Mesenchymal stem cell (in vitro differentiated cells and primary cell): ENCODE results near the gene SDHAF3.
"Not testable (repeated sequence)": the region's sequence is repeated elsewhere in the genome, so short reads cannot be mapped to it uniquely, and the experiment has no call there.

Experiments used
- DNase-seq: peaks from one replicate; pipeline ENCODE4 v3.0.0-alpha.2; 2013
- H2AFZ ChIP-seq: one replicate; pipeline ENCODE4 v1.6.1; 2013; ENCODE audit warnings: low read depth, mild to moderate bottlenecking, control low read depth, inconsistent platforms, low read length, moderate library complexity
- H2AK5ac ChIP-seq: 2 replicates; pipeline ENCODE4 v1.6.1; 2013; ENCODE audit warnings: low read length, moderate library complexity, mild to moderate bottlenecking, inconsistent platforms; ENCODE audit not compliant: severe bottlenecking
- H2BK120ac ChIP-seq: one replicate; pipeline ENCODE4 v1.6.1; 2013; ENCODE audit warnings: low read depth, mild to moderate bottlenecking, inconsistent platforms, low read length, moderate library complexity
- H2BK12ac ChIP-seq, 2 experiments: one replicate each; pipeline ENCODE4 v1.6.1; 2013; ENCODE audit warnings: inconsistent platforms in 2 of 2, low read length in 2 of 2, mild to moderate bottlenecking in 2 of 2, moderate library complexity in 2 of 2, control low read depth in 1 of 2
- H2BK15ac ChIP-seq: one replicate; pipeline ENCODE4 v1.6.1; 2013; ENCODE audit warnings: mild to moderate bottlenecking, low read depth, inconsistent platforms; ENCODE audit not compliant: poor library complexity, severe bottlenecking
- H2BK5ac ChIP-seq: 2 replicates; pipeline ENCODE4 v1.6.1; 2013; ENCODE audit warnings: low read depth, mild to moderate bottlenecking, low read length, control low read depth, inconsistent platforms; ENCODE audit not compliant: poor library complexity, severe bottlenecking
- H3K14ac ChIP-seq, 2 experiments: one replicate each; pipeline ENCODE4 v1.6.1; 2013; ENCODE audit warnings: inconsistent platforms in 2 of 2, low read length in 2 of 2, control low read depth in 1 of 2, mild to moderate bottlenecking in 1 of 2, moderate library complexity in 1 of 2
- H3K18ac ChIP-seq, 2 experiments: one replicate each; pipeline ENCODE4 v1.6.1; 2013; ENCODE audit warnings: inconsistent platforms in 2 of 2, low read length in 2 of 2, control low read depth in 1 of 2, low read depth in 1 of 2, mild to moderate bottlenecking in 1 of 2
- H3K23ac ChIP-seq, 2 experiments: one replicate each; pipeline ENCODE4 v1.6.1; 2013; ENCODE audit warnings: inconsistent platforms in 2 of 2, low read length in 2 of 2, mild to moderate bottlenecking in 2 of 2, moderate library complexity in 2 of 2, control low read depth in 1 of 2
- H3K27ac ChIP-seq: 2 replicates; pipeline ENCODE4 v1.5.1; 2013; ENCODE audit warnings: mild to moderate bottlenecking, moderate library complexity, low read length, control low read depth, inconsistent platforms; ENCODE audit not compliant: poor library complexity, severe bottlenecking
- H3K27me3 ChIP-seq, 2 experiments: 2 replicates each; pipeline versions ENCODE4 v1.6.1 to v1.7.0; 2013; ENCODE audit warnings: low read length in 2 of 2, mild to moderate bottlenecking in 2 of 2, moderate library complexity in 2 of 2, control low read depth in 1 of 2, inconsistent platforms in 1 of 2; ENCODE audit not compliant: control insufficient read depth in 1 of 2, insufficient read depth in 1 of 2
- H3K36me3 ChIP-seq, 2 experiments: 2 replicates each; pipeline versions ENCODE4 v1.6.1 to v1.7.0; 2013; ENCODE audit warnings: low read length in 2 of 2, control low read depth in 1 of 2, inconsistent platforms in 1 of 2, low read depth in 1 of 2, mild to moderate bottlenecking in 1 of 2; ENCODE audit not compliant: insufficient read depth in 2 of 2, control insufficient read depth in 1 of 2
- H3K4ac ChIP-seq, 2 experiments: one replicate each; pipeline ENCODE4 v1.6.1; 2013; ENCODE audit warnings: inconsistent platforms in 2 of 2, low read length in 2 of 2, mild to moderate bottlenecking in 2 of 2, moderate library complexity in 2 of 2, control low read depth in 1 of 2, low read depth in 1 of 2
- H3K4me1 ChIP-seq: 2 replicates; pipeline ENCODE4 v1.6.1; 2013; ENCODE audit warnings: low read depth, low read length, control low read depth; ENCODE audit not compliant: control insufficient read depth, insufficient read depth
- H3K4me2 ChIP-seq: 2 replicates; pipeline ENCODE4 v1.6.1; 2013; ENCODE audit warnings: low read length, mild to moderate bottlenecking, inconsistent platforms; ENCODE audit not compliant: poor library complexity, severe bottlenecking
- H3K4me3 ChIP-seq, 2 experiments: 2 replicates each; pipeline versions ENCODE4 v1.5.1 to v1.7.0; 2013; ENCODE audit warnings: low read length in 2 of 2, mild to moderate bottlenecking in 2 of 2, control low read depth in 1 of 2, low read depth in 1 of 2; ENCODE audit not compliant: insufficient read depth in 1 of 2
- H3K79me1 ChIP-seq: replicated peaks from 2 replicates; pipeline ENCODE4 v1.6.1; 2013; ENCODE audit warnings: mild to moderate bottlenecking, control low read depth, low read length, inconsistent platforms; ENCODE audit not compliant: poor library complexity, severe bottlenecking
- H3K9ac ChIP-seq: 2 replicates; pipeline ENCODE4 v1.7.0; 2013; ENCODE audit warnings: mild to moderate bottlenecking, low read length, moderate library complexity
- H3K9me3 ChIP-seq: 2 replicates; pipeline ENCODE4 v1.7.0; 2013; ENCODE audit warnings: mild to moderate bottlenecking, low read length; ENCODE audit not compliant: control insufficient read depth
- H4K8ac ChIP-seq: one replicate; pipeline ENCODE4 v1.6.1; 2013; ENCODE audit warnings: inconsistent platforms, mild to moderate bottlenecking, low read length, moderate library complexity
- H4K91ac ChIP-seq: one replicate; pipeline ENCODE4 v1.6.1; 2013; ENCODE audit warnings: mild to moderate bottlenecking, low read length, inconsistent platforms
- WGBS: methylation state at CpG from one replicate; pipeline ENCODE4 v1.1.7; 2013; ENCODE audit warnings: mixed read lengths; 5-methylcytosine and 5-hydroxymethylcytosine counted together

SDHAF3 gene

GRCh38 chr7:97159984-97160383 lies 42.5 kb downstream of the SDHAF3 start:
- H4K91ac ChIP-seq, H3K23ac ChIP-seq, H3K27me3 ChIP-seq, H3K9ac ChIP-seq, H3K4me2 ChIP-seq, H3K36me3 ChIP-seq, H2AFZ ChIP-seq, H3K9me3 ChIP-seq, H3K18ac ChIP-seq, H3K4me3 ChIP-seq, H2BK15ac ChIP-seq, H2AK5ac ChIP-seq, H3K4me1 ChIP-seq, DNase-seq, H3K14ac ChIP-seq, H2BK120ac ChIP-seq, H2BK5ac ChIP-seq, H3K4ac ChIP-seq, H2BK12ac ChIP-seq, H3K27ac ChIP-seq, H4K8ac ChIP-seq: not testable (repeated sequence)
- peaks cover 10% of the 10 kb centered on the region for H3K79me1 ChIP-seq
- 97% methylated on average over 26 of the region's 26 CpGs for WGBS

- not testable (repeated sequence) for H4K8ac ChIP-seq, H3K27ac ChIP-seq, H3K4me1 ChIP-seq, H3K4ac ChIP-seq, H3K79me1 ChIP-seq, H4K91ac ChIP-seq, H3K9ac ChIP-seq, H3K36me3 ChIP-seq, H2AK5ac ChIP-seq, H3K4me3 ChIP-seq, H2BK120ac ChIP-seq, H2BK5ac ChIP-seq, H2AFZ ChIP-seq, H3K18ac ChIP-seq, H3K4me2 ChIP-seq, H3K9me3 ChIP-seq, H3K23ac ChIP-seq, H3K14ac ChIP-seq, H2BK15ac ChIP-seq, DNase-seq, H3K27me3 ChIP-seq, H2BK12ac ChIP-seq
- WGBS, result 94% methylated on average over 1 of the region's 1 CpG
Observed at GRCh38 chr7:97161609-97162008, 44.1 kb downstream of the SDHAF3 start.

GRCh38 chr7:97166308-97166707 lies 48.8 kb downstream of the SDHAF3 start:
- no peak overlapping the region for H3K4me2 ChIP-seq
- H4K91ac ChIP-seq, result no peak overlapping the region
- H3K79me1 ChIP-seq, result peaks cover 13% of the 10 kb centered on the region
- WGBS, result 97% methylated on average over 2 of the region's 2 CpGs
- no peak overlapping the region for H2BK15ac ChIP-seq
- no peak overlapping the region for H3K18ac ChIP-seq
- H2BK5ac ChIP-seq, result no peak overlapping the region
- no peak overlapping the region for H3K23ac ChIP-seq
- H2AFZ ChIP-seq, result no peak overlapping the region
- H3K27ac ChIP-seq, result no peak overlapping the region
- H3K9ac ChIP-seq, result no peak overlapping the region
- H3K4me3 ChIP-seq, result no peak overlapping the region
- H2AK5ac ChIP-seq, result no peak overlapping the region
- no peak overlapping the region for H3K4ac ChIP-seq
- H2BK120ac ChIP-seq, result no peak overlapping the region
- H3K14ac ChIP-seq, result no peak overlapping the region
- H4K8ac ChIP-seq, result no peak overlapping the region
- H3K9me3 ChIP-seq, result no peaks in the 10 kb centered on the region
- no peaks in the 10 kb centered on the region for H3K4me1 ChIP-seq
- H3K36me3 ChIP-seq, result no peaks in the 10 kb centered on the region
- no peak for DNase-seq
- H2BK12ac ChIP-seq, result no peak overlapping the region
- no peaks in the 10 kb centered on the region for H3K27me3 ChIP-seq

- Histone ChIP-seq H4K91ac (no peak overlapping the region), H3K4me1 (no peaks in the 10 kb centered on the region), H2AFZ (no peak overlapping the region), H2BK120ac (no peak overlapping the region), H3K14ac (no peak overlapping the region), H3K4me2 (no peak overlapping the region), H3K4me3 (no peak overlapping the region), H2BK5ac (no peak overlapping the region), H2BK12ac (no peak overlapping the region), H2BK15ac (no peak overlapping the region), H3K18ac (no peak overlapping the region), H3K36me3 (no peaks in the 10 kb centered on the region), H4K8ac (no peak overlapping the region), H3K9me3 (no peaks in the 10 kb centered on the region), H3K23ac (no peak overlapping the region), H3K4ac (no peak overlapping the region), H3K9ac (no peak overlapping the region), H3K27me3 (no peaks in the 10 kb centered on the region), H3K79me1 (peaks cover 11% of the 10 kb centered on the region), H2AK5ac (no peak overlapping the region), H3K27ac (no peak overlapping the region)
- 100% methylated on average over 2 of the region's 4 CpGs for WGBS
- DNase-seq, result no peak
Observed at GRCh38 chr7:97167176-97167575, 49.7 kb downstream of the SDHAF3 start.
